ENCODE measurements around the gene GSK3B. TPM values are rescaled to one million over a fixed set of nuclear protein-coding genes. Genes with fewer than 3 reads are reported as not detected.

Gene GSK3B
- total and polyA plus RNA-seq, 2 donors (not counting 1 experiment from before 2014, with no cell fraction given) = 12.3 to 33.3 TPM

GRCh38 chr3:119871571-119871970, 222.7 kb downstream of the GSK3B start:
- peaks cover 0 to 1% (median 0%) of the 10 kb centered on the region in 3 donors for H3K9me3 ChIP-seq (ENCODE audit: control extremely low read depth in 1 of 3, control insufficient read depth in 2 of 3, insufficient read depth in 1 of 3, low read length in 2 of 3)
- no peak overlapping the region for H3K27ac ChIP-seq (ENCODE audit: low read length in 2 of 2)
- no peaks in the 10 kb centered on the region for H4K20me1 ChIP-seq (ENCODE audit: control insufficient read depth, insufficient read depth, low read length, poor library complexity, severe bottlenecking)
- ChIA-PET CTCF (interaction anchor here (1.4 kb wide), 1 partner anchor 277 kb away, joined by 3 read pairs; no protein-coding TSS in a partner anchor), POLR2A (no interaction called here)
- peaks cover 0 to 3% of the 10 kb centered on the region in 2 experiments for H3K36me3 ChIP-seq (replicated peaks in 1 of 2; ENCODE audit: control extremely low read depth in 1 of 2, control insufficient read depth in 1 of 2, extremely low read depth in 1 of 2, insufficient read depth in 2 of 2, low read length in 1 of 2)
- Mint-ChIP-seq H3K4me1 (peaks cover 11% of the 10 kb centered on the region), H3K9me3 (ENCODE audit: insufficient read depth) (no peaks in the 10 kb centered on the region), H3K4me3 (no peak overlapping the region), H3K27ac (no peak overlapping the region), H3K27me3 (no peaks in the 10 kb centered on the region)
- intact Hi-C loops (cut with micrococcal nuclease) = no loop called here
- ATAC-seq (ENCODE audit: low read depth) = no peak
- no peak overlapping the region for H3K4me3 ChIP-seq (ENCODE audit: control extremely low read depth in 1 of 5, extremely low read depth in 1 of 5, insufficient read depth in 1 of 5, low read depth in 2 of 5, low read length in 4 of 5)
- no peak overlapping the region for H2AFZ ChIP-seq (ENCODE audit: insufficient read depth, low read depth, low read length, poor library complexity, severe bottlenecking)
- H3K4me2 ChIP-seq (replicated peaks; ENCODE audit: low read depth, low read length, poor library complexity, severe bottlenecking) = no peak overlapping the region
- H3K79me2 ChIP-seq (ENCODE audit: control insufficient read depth, insufficient read depth, low read length) = no peaks in the 10 kb centered on the region
- TF ChIP-seq, protein P1, sequence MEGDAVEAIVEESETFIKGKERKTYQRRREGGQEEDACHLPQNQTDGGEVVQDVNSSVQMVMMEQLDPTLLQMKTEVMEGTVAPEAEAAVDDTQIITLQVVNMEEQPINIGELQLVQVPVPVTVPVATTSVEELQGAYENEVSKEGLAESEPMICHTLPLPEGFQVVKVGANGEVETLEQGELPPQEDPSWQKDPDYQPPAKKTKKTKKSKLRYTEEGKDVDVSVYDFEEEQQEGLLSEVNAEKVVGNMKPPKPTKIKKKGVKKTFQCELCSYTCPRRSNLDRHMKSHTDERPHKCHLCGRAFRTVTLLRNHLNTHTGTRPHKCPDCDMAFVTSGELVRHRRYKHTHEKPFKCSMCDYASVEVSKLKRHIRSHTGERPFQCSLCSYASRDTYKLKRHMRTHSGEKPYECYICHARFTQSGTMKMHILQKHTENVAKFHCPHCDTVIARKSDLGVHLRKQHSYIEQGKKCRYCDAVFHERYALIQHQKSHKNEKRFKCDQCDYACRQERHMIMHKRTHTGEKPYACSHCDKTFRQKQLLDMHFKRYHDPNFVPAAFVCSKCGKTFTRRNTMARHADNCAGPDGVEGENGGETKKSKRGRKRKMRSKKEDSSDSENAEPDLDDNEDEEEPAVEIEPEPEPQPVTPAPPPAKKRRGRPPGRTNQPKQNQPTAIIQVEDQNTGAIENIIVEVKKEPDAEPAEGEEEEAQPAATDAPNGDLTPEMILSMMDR (IDR thresholded peaks at IDR 0.05) = no peak
- TF ChIP-seq EZH2 (IDR thresholded peaks at IDR 0.05; ENCODE audit: borderline replicate concordance, insufficient read depth, low read depth, low read length, poor library complexity, severe bottlenecking) = no peak
- H3K9ac ChIP-seq (ENCODE audit: low read length) = no peak overlapping the region
- no CpG with 5 or more reads among the region's 1 CpG for WGBS (ENCODE audit: insufficient coverage)
- peaks cover 0 to 6% of the 10 kb centered on the region in 2 donors for H3K4me1 ChIP-seq (ENCODE audit: control insufficient read depth in 2 of 2, insufficient read depth in 2 of 2, low read length in 2 of 2)
- DNase-seq = no peak
- no peaks in the 10 kb centered on the region for H3K27me3 ChIP-seq (replicated peaks in 1 of 4; ENCODE audit: control extremely low read depth in 1 of 4, control insufficient read depth in 3 of 4, insufficient read depth in 4 of 4, low read length in 3 of 4)

GRCh38 chr3:119870512-119870911, 223.7 kb downstream of the GSK3B start:
- H3K4me1 ChIP-seq (ENCODE audit: control insufficient read depth in 2 of 2, insufficient read depth in 2 of 2, low read length in 2 of 2) = peaks cover 0 to 6% of the 10 kb centered on the region in 2 donors
- POLR2A ChIA-PET = no interaction called here
- Mint-ChIP-seq H3K4me3 (no peak overlapping the region), H3K27me3 (no peaks in the 10 kb centered on the region), H3K9me3 (ENCODE audit: insufficient read depth) (no peaks in the 10 kb centered on the region), H3K4me1 (peaks cover 11% of the 10 kb centered on the region), H3K27ac (no peak overlapping the region)
- no peak overlapping the region for H3K27ac ChIP-seq (ENCODE audit: low read length in 2 of 2)
- no peak overlapping the region for H2AFZ ChIP-seq (ENCODE audit: insufficient read depth, low read depth, low read length, poor library complexity, severe bottlenecking)
- no peaks in the 10 kb centered on the region for H4K20me1 ChIP-seq (ENCODE audit: control insufficient read depth, insufficient read depth, low read length, poor library complexity, severe bottlenecking)
- DNase-seq (no peak), ATAC-seq (ENCODE audit: low read depth) (no peak)
- intact Hi-C loops (cut with micrococcal nuclease) = no loop called here
- H3K4me3 ChIP-seq (ENCODE audit: control extremely low read depth in 1 of 5, extremely low read depth in 1 of 5, insufficient read depth in 1 of 5, low read depth in 2 of 5, low read length in 4 of 5) = no peak overlapping the region
- no peaks in the 10 kb centered on the region for H3K79me2 ChIP-seq (ENCODE audit: control insufficient read depth, insufficient read depth, low read length)
- no peak overlapping the region for H3K9ac ChIP-seq (ENCODE audit: low read length)
- peaks cover 0 to 1% (median 0%) of the 10 kb centered on the region in 3 donors for H3K9me3 ChIP-seq (ENCODE audit: control extremely low read depth in 1 of 3, control insufficient read depth in 2 of 3, insufficient read depth in 1 of 3, low read length in 2 of 3)
- H3K27me3 ChIP-seq (replicated peaks in 1 of 4; ENCODE audit: control extremely low read depth in 1 of 4, control insufficient read depth in 3 of 4, insufficient read depth in 4 of 4, low read length in 3 of 4) = no peaks in the 10 kb centered on the region
- TF ChIP-seq, protein P1 (IDR thresholded peaks at IDR 0.05) = no peak
- TF ChIP-seq EZH2 (IDR thresholded peaks at IDR 0.05; ENCODE audit: borderline replicate concordance, insufficient read depth, low read depth, low read length, poor library complexity, severe bottlenecking) = no peak
- peaks cover 0 to 3% of the 10 kb centered on the region in 2 experiments for H3K36me3 ChIP-seq (replicated peaks in 1 of 2; ENCODE audit: control extremely low read depth in 1 of 2, control insufficient read depth in 1 of 2, extremely low read depth in 1 of 2, insufficient read depth in 2 of 2, low read length in 1 of 2)
- CTCF ChIA-PET = interaction anchor here (1.4 kb wide), 1 partner anchor 278 kb away, joined by 3 read pairs; no protein-coding TSS in a partner anchor
- H3K4me2 ChIP-seq (replicated peaks; ENCODE audit: low read depth, low read length, poor library complexity, severe bottlenecking) = no peak overlapping the region

Data from B cell (primary cell).